Measurements from ENCODE around the gene AP2S1. TPM values are rescaled to one million over a fixed set of nuclear protein-coding genes. Genes with fewer than 3 reads are reported as not detected.

AP2S1 gene
- total RNA-seq, 1 donor from 2014 or later, result 229 TPM

DNA sequence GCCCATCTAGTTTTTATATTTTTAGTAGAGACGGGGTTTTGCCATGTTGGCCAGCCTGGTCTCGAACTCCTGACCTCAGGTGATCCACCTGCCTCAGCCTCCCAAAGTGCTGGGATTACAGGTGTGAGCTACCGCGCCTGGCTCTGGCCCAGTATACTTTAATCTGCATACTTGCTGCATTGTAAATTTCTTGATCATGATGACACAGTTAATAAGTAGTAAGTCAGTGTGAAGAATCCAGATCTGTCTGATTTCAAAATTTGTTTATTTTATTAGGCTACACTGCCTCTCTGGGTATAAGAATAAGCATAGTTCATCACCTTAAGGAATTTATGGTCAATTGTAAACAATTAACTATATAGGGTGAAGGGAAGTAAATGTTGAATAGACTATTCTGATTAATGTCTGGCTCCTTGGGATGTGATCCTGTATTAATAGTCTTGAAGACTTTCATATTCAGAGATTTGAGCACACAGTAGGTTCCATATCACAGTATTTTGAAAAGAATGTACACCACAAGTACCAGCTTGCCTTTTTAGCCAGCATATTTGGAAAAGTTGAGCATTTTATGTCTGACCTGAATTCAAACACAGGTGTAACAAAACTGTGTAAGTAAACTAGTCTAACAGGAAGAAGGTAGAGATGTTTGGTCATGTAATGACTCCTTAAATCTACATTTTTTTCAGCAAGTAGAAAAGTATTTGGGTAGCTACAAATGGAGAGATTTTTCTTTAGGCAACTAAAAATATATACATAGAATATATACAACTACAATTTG is 17.6 kb upstream of the AP2S1 start:
- Mint-ChIP-seq H3K27ac (ENCODE audit: unreplicated experiment) (peak overlapping the region; percentile 84), H3K36me3 (ENCODE audit: unreplicated experiment) (peaks cover 6% of the 10 kb centered on the region)
- TF ChIP-seq, protein P1, sequence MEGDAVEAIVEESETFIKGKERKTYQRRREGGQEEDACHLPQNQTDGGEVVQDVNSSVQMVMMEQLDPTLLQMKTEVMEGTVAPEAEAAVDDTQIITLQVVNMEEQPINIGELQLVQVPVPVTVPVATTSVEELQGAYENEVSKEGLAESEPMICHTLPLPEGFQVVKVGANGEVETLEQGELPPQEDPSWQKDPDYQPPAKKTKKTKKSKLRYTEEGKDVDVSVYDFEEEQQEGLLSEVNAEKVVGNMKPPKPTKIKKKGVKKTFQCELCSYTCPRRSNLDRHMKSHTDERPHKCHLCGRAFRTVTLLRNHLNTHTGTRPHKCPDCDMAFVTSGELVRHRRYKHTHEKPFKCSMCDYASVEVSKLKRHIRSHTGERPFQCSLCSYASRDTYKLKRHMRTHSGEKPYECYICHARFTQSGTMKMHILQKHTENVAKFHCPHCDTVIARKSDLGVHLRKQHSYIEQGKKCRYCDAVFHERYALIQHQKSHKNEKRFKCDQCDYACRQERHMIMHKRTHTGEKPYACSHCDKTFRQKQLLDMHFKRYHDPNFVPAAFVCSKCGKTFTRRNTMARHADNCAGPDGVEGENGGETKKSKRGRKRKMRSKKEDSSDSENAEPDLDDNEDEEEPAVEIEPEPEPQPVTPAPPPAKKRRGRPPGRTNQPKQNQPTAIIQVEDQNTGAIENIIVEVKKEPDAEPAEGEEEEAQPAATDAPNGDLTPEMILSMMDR (IDR thresholded peaks at IDR 0.05), result no peak

DNA sequence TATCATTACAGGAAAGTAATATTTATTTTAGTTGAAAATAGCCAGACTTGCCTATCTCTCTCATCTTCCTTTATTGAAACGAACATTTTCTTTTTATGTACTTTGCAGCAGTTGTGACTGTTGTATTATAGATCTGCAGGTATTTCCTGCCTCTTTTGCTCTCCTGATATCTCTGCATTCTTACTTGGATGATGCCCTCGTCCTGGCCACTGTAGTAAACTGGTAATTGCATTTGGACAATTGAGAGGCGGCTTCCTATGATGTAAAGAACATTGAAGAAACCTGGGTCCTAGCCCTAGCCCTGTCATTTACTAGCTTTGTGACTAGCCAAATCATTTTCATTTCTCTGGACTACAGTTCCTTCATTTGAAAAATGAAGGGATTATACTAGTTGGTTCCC is 16.5 kb upstream of the AP2S1 start:
- no peaks in the 10 kb centered on the region for H3K9me3 Mint-ChIP-seq (ENCODE audit: unreplicated experiment)
- H3K4me1 Mint-ChIP-seq (ENCODE audit: unreplicated experiment), result peaks cover 11% of the 10 kb centered on the region
- peak overlapping the region; percentile 19 for H3K4me3 Mint-ChIP-seq (ENCODE audit: unreplicated experiment)
- H3K27ac Mint-ChIP-seq (ENCODE audit: unreplicated experiment), result peak overlapping the region; percentile 84
- peaks cover 2% of the 10 kb centered on the region for H3K36me3 Mint-ChIP-seq (ENCODE audit: unreplicated experiment)
- no peaks in the 10 kb centered on the region for H3K27me3 Mint-ChIP-seq (ENCODE audit: unreplicated experiment)
- TF ChIP-seq, protein P1 (IDR thresholded peaks at IDR 0.05), result no peak
- DNase-seq (ENCODE audit: extremely low spot score, unreplicated experiment), result no peak

More for the DNA sequence above, 17.6 kb upstream of the AP2S1 start:
- H3K9me3 Mint-ChIP-seq (ENCODE audit: unreplicated experiment), result no peaks in the 10 kb centered on the region
- peaks cover 18% of the 10 kb centered on the region for H3K4me1 Mint-ChIP-seq (ENCODE audit: unreplicated experiment)
- H3K27me3 Mint-ChIP-seq (ENCODE audit: unreplicated experiment), result no peaks in the 10 kb centered on the region
- H3K4me3 Mint-ChIP-seq (ENCODE audit: unreplicated experiment), result no peak overlapping the region
- DNase-seq (ENCODE audit: extremely low spot score, unreplicated experiment), result no peak

DNA sequence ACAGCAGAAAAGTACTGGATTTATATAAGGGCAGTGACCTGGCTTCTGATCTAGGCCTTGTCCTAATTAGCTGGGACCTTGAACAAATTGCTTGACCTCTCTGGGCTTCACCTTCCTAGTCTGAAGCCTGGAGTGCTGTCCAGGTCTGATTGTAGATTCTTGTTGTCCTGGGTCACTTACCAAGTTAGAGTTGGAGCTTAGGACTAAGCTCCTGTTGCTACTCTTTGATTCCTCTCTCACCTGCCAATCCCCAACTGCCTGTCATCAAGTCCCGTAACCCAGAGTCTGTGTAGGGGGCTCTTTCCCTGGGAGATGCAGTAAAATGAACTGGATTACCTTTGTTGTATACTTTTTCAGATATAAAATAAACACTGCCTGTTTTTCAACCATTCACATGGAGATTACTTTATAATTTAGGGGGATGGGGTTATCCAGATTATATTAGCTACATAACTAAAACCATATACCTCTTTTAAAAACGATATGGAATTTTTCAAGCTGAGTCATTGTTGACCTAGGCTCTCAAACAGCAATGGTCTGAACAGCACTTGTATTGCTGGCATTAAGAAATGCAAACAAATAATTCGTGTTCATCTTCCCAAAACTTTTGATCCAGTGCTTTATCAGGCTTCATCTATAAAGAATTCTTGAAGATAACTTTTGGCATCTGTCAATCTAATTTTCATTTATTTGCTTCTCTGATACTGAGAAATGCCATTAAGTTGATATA is 15.9 kb upstream of the AP2S1 start:
- no peak for DNase-seq (ENCODE audit: extremely low spot score, unreplicated experiment)
- TF ChIP-seq, protein P1 (IDR thresholded peaks at IDR 0.05), result no peak

DNA sequence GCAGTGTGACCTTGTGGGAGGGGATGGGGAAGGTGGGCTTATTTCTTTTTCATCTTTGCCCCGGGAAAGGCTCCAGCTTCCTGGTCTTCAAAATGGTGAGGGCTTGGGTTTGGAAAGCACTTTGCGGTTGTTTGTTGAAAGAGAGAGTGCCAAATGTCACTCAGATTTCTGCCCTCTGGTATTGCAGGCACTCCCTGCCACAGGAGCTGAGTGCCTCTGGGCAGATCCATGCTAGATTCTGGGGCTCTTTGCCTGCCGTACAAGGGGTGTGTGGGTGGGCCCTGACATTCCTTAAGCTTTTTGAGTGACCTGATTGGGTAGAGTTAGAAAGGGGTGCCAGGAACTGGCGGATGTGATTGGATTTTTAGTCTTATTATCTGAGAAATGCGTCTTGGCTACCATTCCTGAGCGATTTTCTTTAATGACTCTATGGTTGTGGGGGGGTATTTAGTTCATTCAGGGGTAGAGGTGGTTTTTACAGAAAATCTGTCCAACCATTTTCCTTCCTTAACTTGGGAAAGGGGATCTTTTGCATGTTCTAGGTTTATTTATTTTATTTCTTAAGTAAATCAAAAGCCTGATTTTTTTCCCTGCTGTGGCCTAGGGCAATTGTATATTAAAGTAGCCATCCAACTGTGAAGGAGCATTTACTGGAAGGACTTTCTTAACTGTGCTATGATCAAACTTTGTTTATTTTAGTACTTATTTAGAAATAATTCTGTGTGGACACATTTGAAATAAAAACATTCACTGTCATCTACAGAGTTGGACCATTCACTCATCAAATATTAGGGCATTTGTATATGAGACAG is 13.4 kb upstream of the AP2S1 start:
- H3K27me3 Mint-ChIP-seq (ENCODE audit: unreplicated experiment), result no peaks in the 10 kb centered on the region
- H3K4me3 Mint-ChIP-seq (ENCODE audit: unreplicated experiment), result no peak overlapping the region
- H3K36me3 Mint-ChIP-seq (ENCODE audit: unreplicated experiment), result peaks cover 2% of the 10 kb centered on the region
- TF ChIP-seq, protein P1 (IDR thresholded peaks at IDR 0.05), result no peak
- H3K27ac Mint-ChIP-seq (ENCODE audit: unreplicated experiment), result no peak overlapping the region
- H3K4me1 Mint-ChIP-seq (ENCODE audit: unreplicated experiment), result peaks cover 6% of the 10 kb centered on the region
- no peaks in the 10 kb centered on the region for H3K9me3 Mint-ChIP-seq (ENCODE audit: unreplicated experiment)
- DNase-seq (ENCODE audit: extremely low spot score, unreplicated experiment), result no peak

More for the DNA sequence above, 15.9 kb upstream of the AP2S1 start:
- Mint-ChIP-seq H3K27ac (ENCODE audit: unreplicated experiment) (peak overlapping the region; percentile 84), H3K9me3 (ENCODE audit: unreplicated experiment) (no peaks in the 10 kb centered on the region), H3K36me3 (ENCODE audit: unreplicated experiment) (peaks cover 2% of the 10 kb centered on the region), H3K4me1 (ENCODE audit: unreplicated experiment) (peaks cover 8% of the 10 kb centered on the region), H3K4me3 (ENCODE audit: unreplicated experiment) (peak overlapping the region; percentile 8), H3K27me3 (ENCODE audit: unreplicated experiment) (no peaks in the 10 kb centered on the region)
